SK-N-SH (cell line): ENCODE data around the gene CDKAL1.

Experiments used
- CHD2 ChIP-seq: fragments of 150-350 bp; IDR thresholded peaks from 2 replicates; pipeline ENCODE4 v1.6.1; 2018; ENCODE audit warnings: low read length; ENCODE audit not compliant: partially characterized antibody
- CTCF ChIP-seq: fragments of 200-600 bp; sonication (generic); IDR thresholded peaks from 2 replicates; pipeline ENCODE4 v1.6.1; 2017; ENCODE audit warnings: antibody characterized with exemption, mild to moderate bottlenecking, moderate library complexity
- EP300 ChIP-seq, 2 experiments: IDR thresholded peaks; 2 replicates each; pipeline versions ENCODE4 v1.4.0 to v1.6.1; 2012; ENCODE audit warnings: borderline replicate concordance in 1 of 2, low read depth in 1 of 2, low read length in 1 of 2
- EZH2phosphoT487 ChIP-seq: fragments of 200-600 bp; sonication (generic); IDR thresholded peaks from 2 replicates; pipeline ENCODE4 v1.6.1; 2017; ENCODE audit warnings: low read depth, mixed run types, mild to moderate bottlenecking, antibody characterized with exemption, moderate library complexity, borderline replicate concordance
- GABPA ChIP-seq: IDR thresholded peaks from 2 replicates; pipeline ENCODE4 v1.4.0; 2012; ENCODE audit warnings: low read depth, mild to moderate bottlenecking
- MAX ChIP-seq: IDR thresholded peaks from 2 replicates; pipeline ENCODE4 v1.4.0; 2012; ENCODE audit warnings: low read depth
- PBX3 ChIP-seq: IDR thresholded peaks from 2 replicates; pipeline ENCODE4; 2012
- POLR2AphosphoS5 ChIP-seq: IDR thresholded peaks from 2 replicates; pipeline ENCODE4 v1.6.1; 2012; ENCODE audit warnings: low read depth, low read length
- RAD21 ChIP-seq: IDR thresholded peaks from 2 replicates; pipeline ENCODE4 v1.6.1; 2012; ENCODE audit warnings: mild to moderate bottlenecking, low read length
- SMC3 ChIP-seq: IDR thresholded peaks from 2 replicates; pipeline ENCODE4 v1.6.1; 2012; ENCODE audit warnings: low read depth, low read length, improper control_type of control experiment

- no peak for TF ChIP-seq CTCF
- TF ChIP-seq RAD21, result no peak
- TF ChIP-seq POLR2AphosphoS5, result no peak
- TF ChIP-seq GABPA, result no peak
- no peak for TF ChIP-seq PBX3
- TF ChIP-seq EP300 (IDR thresholded peaks at IDR 0.05; ENCODE audit: borderline replicate concordance in 1 of 2, low read depth in 1 of 2, low read length in 1 of 2), result no peak
- no peak for TF ChIP-seq CHD2
- TF ChIP-seq MAX, result no peak
- TF ChIP-seq SMC3, result no peak
- TF ChIP-seq EZH2phosphoT487, result no peak
These were observed 536.4 kb downstream of the CDKAL1 start for GRCh38 chr6:21070620-21071019.
